ENCODE measurements around the gene CDR2L. TPM values are rescaled to one million over a fixed set of nuclear protein-coding genes. Genes with fewer than 3 reads are reported as not detected.

CDR2L gene
- 40.7 and 63.5 TPM in 2 replicates for total RNA-seq

GRCh38 chr17:74987418-74987908 lies at the start of gene CDR2L:
Gene CDR2L, plus strand, starts transcription at chr17:74987632. Its CDS starts 412 bp downstream, at chr17:74988044.
- peak; percentile 45 for DNase-seq (ENCODE audit: extremely low read depth, low read depth, low spot score)

- DNase-seq (ENCODE audit: extremely low read depth, low read depth, low spot score) = no peak
Measured at GRCh38 chr17:74938194-74938950, 49.1 kb upstream of the CDR2L start.

DNA sequence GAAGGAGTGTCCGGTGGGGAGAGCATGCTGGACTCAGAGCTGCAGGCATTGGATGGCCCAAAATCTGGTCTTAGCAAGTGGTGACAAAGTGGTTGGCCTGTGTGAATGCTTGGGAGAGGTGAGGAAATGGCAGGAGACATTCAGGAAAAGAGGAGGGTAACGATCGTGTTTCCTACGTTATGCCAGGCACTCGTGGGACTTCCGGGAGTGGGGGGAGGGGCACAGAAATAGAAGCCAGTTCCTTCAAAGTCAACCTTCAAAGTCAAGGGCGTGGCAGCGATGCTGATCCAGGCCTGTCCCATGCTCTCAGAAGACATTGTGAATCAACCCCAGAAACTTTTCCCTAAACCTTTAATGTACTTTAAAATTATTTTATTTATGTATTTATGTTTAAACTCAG lies 47.9 kb upstream of the CDR2L start:
- no peak for DNase-seq (ENCODE audit: extremely low read depth, low read depth, low spot score)

DNA sequence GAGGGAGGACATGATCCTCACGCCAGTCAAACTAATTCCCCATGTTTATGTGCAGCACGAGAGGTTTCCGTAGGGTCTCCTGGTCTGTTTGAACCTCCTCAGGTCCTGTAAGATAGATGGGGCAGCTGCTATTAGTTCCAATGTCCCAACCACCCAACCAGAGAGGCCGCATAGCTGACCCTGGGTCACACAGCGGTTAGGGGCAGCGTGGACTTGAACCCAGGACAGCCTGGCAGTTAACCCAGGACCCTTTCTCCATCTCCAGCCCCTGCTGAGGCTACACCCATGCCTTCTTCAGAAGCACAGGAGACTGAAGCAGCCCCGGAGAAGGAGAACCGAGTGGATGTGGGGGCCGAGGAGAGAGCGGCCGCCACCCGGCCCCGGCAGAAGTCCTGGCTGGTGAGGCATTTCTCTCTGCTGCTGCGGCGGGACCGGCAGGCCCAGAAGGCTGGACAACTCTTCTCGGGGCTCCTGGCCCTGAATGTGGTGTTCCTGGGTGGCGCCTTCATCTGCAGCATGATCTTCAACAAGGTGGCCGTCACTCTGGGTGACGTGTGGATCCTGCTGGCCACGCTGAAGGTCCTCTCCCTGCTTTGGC lies 46.2 kb upstream of the CDR2L start:
- no peak for DNase-seq (ENCODE audit: extremely low read depth, low read depth, low spot score)

GRCh38 chr17:74943808-74944522 lies 43.5 kb upstream of the CDR2L start:
- DNase-seq (ENCODE audit: extremely low read depth, low read depth, low spot score) = no peak

GRCh38 chr17:74945543-74945942 lies 41.9 kb upstream of the CDR2L start:
- no peak for DNase-seq (ENCODE audit: extremely low read depth, low read depth, low spot score)

DNA sequence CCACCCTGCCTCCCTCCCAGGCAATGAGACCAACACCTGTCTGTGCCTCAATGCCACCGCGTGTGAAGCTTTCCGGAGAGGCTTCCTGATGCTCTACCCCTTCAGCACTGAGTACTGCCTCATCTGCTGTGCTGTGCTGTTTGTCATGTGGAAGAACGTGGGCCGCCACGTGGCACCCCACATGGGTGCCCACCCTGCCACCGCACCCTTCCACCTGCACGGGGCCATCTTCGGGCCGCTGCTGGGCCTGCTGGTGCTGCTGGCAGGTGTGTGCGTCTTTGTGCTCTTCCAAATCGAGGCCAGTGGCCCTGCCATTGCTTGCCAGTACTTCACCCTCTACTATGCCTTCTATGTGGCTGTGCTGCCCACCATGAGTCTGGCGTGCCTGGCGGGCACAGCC lies 40.8 kb upstream of the CDR2L start:
- no peak for DNase-seq (ENCODE audit: extremely low read depth, low read depth, low spot score)

- no peak for DNase-seq (ENCODE audit: extremely low read depth, low read depth, low spot score)
Measured at GRCh38 chr17:74947041-74947754, 40.2 kb upstream of the CDR2L start.

- DNase-seq (ENCODE audit: extremely low read depth, low read depth, low spot score) = no peak
Measured at GRCh38 chr17:74949455-74950115, 37.8 kb upstream of the CDR2L start.

DNA sequence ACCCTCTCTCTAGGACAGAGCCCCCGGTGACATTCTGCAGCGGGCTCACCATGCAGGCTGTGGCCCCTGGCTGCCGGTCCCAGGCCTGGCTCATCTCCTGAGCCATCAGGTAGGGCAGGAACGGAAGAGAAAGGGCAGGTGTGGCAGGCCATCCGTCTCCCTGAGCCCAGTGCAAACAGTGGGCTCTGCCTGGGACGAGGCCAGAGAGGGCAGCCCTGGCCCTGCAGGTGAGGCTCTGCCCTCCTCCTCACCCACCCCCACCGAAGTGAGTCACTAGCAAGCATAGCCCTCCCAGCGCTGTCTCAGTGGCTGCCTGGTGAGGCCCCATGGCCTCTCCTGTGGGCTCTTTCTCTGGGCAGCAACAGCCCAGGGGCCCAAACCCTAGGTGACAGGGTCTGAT lies 37.2 kb upstream of the CDR2L start:
- no peak for DNase-seq (ENCODE audit: extremely low read depth, low read depth, low spot score)

GRCh38 chr17:74951065-74951464 lies 36.4 kb upstream of the CDR2L start:
- DNase-seq (ENCODE audit: extremely low read depth, low read depth, low spot score) = no peak

GRCh38 chr17:74951680-74952421 lies 35.6 kb upstream of the CDR2L start:
- DNase-seq (ENCODE audit: extremely low read depth, low read depth, low spot score) = no peak

GRCh38 chr17:74952431-74953133 lies 34.9 kb upstream of the CDR2L start:
- no peak for DNase-seq (ENCODE audit: extremely low read depth, low read depth, low spot score)

DNA sequence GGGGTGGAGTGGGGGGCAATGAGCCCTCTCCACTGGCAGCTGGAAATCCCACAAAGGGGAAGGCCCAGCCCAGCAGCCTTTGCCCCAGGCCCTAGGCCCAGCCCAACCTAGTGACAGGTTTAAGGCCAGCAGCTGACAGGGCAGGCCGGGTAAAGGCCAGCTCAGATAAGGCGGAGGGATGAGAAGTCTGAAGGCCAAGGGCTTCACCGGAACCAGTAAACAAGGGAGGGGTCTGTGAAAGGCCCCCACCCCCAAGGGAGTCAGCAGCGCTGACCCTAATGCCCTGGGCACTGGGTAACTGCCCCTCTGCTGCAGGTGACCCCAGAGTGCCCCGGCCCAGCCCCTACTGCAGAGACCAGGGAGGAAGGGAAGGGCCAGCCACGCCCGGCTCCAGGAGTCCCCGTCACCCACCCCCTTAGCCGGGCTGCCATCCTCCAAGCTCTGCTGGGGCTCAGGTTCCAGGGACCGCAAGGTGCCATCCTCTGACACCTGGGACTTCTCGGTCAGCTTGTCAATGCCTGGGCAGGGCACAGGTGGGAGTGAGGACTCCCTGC lies 34.2 kb upstream of the CDR2L start:
- no peak for DNase-seq (ENCODE audit: extremely low read depth, low read depth, low spot score)

DNA sequence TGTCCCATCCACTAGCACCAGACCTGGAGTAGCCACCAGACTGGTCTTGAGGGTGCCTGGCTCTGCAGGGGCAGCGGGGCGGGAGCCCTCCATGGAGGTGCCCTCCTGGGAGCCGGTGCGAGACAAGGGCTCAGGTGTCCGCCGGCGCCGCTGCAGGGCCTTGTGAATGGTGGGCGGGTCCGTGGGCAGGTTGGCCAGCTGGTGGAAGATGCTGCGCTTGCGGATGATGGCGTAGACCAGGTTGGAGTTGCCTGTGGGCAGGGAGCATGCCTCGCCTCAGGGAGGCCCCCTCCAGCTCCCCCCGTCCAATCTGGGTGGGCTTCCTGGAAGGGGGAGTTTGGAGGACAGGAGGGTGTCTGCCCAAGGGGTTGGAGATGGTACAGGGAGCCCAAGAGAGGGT lies 33.3 kb upstream of the CDR2L start:
- no peak for DNase-seq (ENCODE audit: extremely low read depth, low read depth, low spot score)

DNA sequence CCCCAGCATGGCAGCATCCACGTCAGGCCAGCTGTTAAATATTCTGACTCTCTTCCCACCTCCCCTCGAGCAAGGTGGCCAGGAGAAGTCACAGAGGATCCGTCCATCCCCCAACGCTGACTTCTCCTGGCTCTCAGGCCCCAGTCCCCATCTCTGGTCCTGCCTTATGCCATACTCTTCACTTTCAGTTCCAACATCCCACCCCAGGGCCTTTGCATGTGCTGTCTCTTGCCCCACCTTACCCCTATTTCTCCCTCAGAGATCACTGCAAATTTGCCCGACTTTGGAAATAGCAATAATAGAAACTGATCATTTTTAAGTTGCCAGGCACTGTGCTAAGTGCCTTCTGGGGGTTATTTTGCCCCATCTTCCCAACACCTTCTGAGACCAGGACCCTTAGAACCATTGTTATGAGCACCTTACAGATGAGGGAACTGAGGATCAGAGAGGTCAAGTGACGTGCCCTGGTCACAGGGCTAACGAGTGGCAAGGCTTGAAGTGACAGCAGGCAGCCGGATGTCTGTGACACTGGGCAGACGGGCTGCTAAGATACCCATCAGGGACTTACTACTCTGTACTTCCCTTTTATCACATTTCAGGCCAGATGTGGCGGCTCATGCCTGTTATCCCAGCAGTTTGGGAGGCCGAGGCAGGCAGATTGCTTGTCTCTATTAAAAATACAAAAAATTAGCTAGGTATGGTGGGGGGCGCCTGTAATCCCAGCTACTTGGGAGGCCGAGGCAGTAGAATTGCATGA lies 32.6 kb upstream of the CDR2L start:
- no peak for DNase-seq (ENCODE audit: extremely low read depth, low read depth, low spot score)

DNA sequence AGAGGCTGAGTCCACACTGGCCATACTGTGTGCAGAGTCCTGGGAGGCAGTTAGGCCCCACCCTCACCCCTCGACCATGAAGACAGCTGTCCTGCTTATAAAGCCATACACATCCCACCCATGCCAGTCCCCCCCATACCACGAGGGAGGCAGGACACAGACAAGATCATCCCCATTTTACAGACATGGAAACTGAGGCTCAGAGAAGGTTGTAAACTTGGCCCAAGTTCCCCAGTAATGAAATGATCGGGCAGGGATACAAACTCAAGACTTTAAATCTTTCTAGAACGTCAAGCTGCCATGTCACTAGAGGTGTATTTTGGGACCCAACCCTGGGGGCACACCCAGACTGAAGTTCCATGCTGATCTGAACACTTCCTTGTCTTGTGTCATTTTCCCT lies 31.3 kb upstream of the CDR2L start:
- DNase-seq (ENCODE audit: extremely low read depth, low read depth, low spot score) = no peak

Data from glomerular endothelial cell (primary cell).